Fibroblast of lung (primary cell): Measurements from ENCODE around the gene ICAM2. TPM values are rescaled to one million over a fixed set of nuclear protein-coding genes. Genes with fewer than 3 reads are reported as not detected.

ENCODE experiments used
- DNase-seq, 2 donors: peaks; one replicate each; pipeline versions ENCODE4 v3.0.0 to v3.0.0-alpha.2; 2010; ENCODE audit warnings: low read depth in 2 of 2
- H2AFZ ChIP-seq: 2 replicates; pipeline ENCODE4 v1.5.1; 2012; ENCODE audit warnings: low read length, control low read depth, inconsistent platforms
- H3K27ac ChIP-seq: 2 replicates; pipeline ENCODE4 v1.5.1; 2011; ENCODE audit warnings: low read length, control low read depth; ENCODE audit not compliant: insufficient read depth
- H3K27me3 ChIP-seq: 2 replicates; pipeline ENCODE4 v1.5.1; 2011; ENCODE audit warnings: mild to moderate bottlenecking, low read length; ENCODE audit not compliant: control insufficient read depth, insufficient read depth
- H3K36me3 ChIP-seq: 2 replicates; pipeline ENCODE4 v1.5.1; 2011; ENCODE audit warnings: low read length; ENCODE audit not compliant: control insufficient read depth, insufficient read depth
- H3K4me1 ChIP-seq: 2 replicates; pipeline ENCODE4 v1.5.1; 2011; ENCODE audit warnings: low read length; ENCODE audit not compliant: control insufficient read depth, insufficient read depth; ENCODE audit errors: extremely low read depth
- H3K4me2 ChIP-seq: 2 replicates; pipeline ENCODE4 v1.5.1; 2011; ENCODE audit warnings: low read length, control low read depth; ENCODE audit not compliant: insufficient read depth; ENCODE audit errors: extremely low read depth
- H3K4me3 ChIP-seq, 4 experiments: fragments of 200-600 bp in 1 of 4; sonication (generic) in 1 of 4; replicated peaks in 1 of 4; 2 replicates each; pipeline ENCODE4 v1.5.1; 2011 to 2016; ENCODE audit warnings: low read length in 4 of 4, low read depth in 3 of 4, mild to moderate bottlenecking in 3 of 4, control low read depth in 2 of 4, inconsistent platforms in 1 of 4, mixed read lengths in 1 of 4; ENCODE audit not compliant: insufficient read depth in 1 of 4; ENCODE audit errors: control extremely low read depth in 1 of 4
- H3K79me2 ChIP-seq: 2 replicates; pipeline ENCODE4 v1.5.1; 2012; ENCODE audit warnings: mild to moderate bottlenecking, low read length, inconsistent platforms; ENCODE audit not compliant: control insufficient read depth, insufficient read depth
- H3K9ac ChIP-seq: 2 replicates; pipeline ENCODE4 v1.5.1; 2011; ENCODE audit warnings: mild to moderate bottlenecking, low read length, control low read depth; ENCODE audit not compliant: insufficient read depth
- H3K9me3 ChIP-seq: 2 replicates; pipeline ENCODE4 v1.5.1; 2012; ENCODE audit warnings: low read depth, low read length; ENCODE audit not compliant: control insufficient read depth, insufficient read depth
- H4K20me1 ChIP-seq: 2 replicates; pipeline ENCODE4 v1.5.1; 2011; ENCODE audit warnings: low read length; ENCODE audit not compliant: control insufficient read depth, insufficient read depth; ENCODE audit errors: extremely low read depth
- CTCF ChIP-seq, 2 donors: IDR thresholded peaks in 1 of 2; conservative IDR thresholded peaks in 1 of 2; 1 replicate in 1 of 2; 2 replicates in 1 of 2; pipeline ENCODE4 v1.5.1; 2011 to 2012; ENCODE audit warnings: low read length in 2 of 2, control low read depth in 1 of 2, inconsistent platforms in 1 of 2, low read depth in 1 of 2, mild to moderate bottlenecking in 1 of 2
- EZH2 ChIP-seq: IDR thresholded peaks from 2 replicates; pipeline ENCODE4 v1.5.1; 2012; ENCODE audit warnings: low read length, control low read depth, mild to moderate bottlenecking; ENCODE audit errors: missing control alignments
- polyA plus RNA-seq, 2 donors: library from polyadenylated mRNA; depleted of rRNA in 1 of 2; stranded (reverse) in 1 of 2; unstranded in 1 of 2; fragments of >200 nt; gene quantifications; 2 replicates each; pipeline ENCODE4 v1.2.1, GENCODE V29; 2011 to 2012; ENCODE audit warnings: missing spikeins in 1 of 2
- total RNA-seq: library from RNA; depleted of rRNA; stranded (reverse); fragments of >200 nt; gene quantifications from 2 replicates; pipeline ENCODE4 v1.2.1, GENCODE V29; 2014

Gene ICAM2
- total and polyA plus RNA-seq, 2 donors (not counting 1 experiment from before 2014, with no cell fraction given): 1.1 to 3.5 TPM

GRCh38 chr17:64039106-64039400 is 18.6 kb upstream of the ICAM2 start:
- no peak overlapping the region for H3K4me3 ChIP-seq
- no peak for DNase-seq
- no peak for TF ChIP-seq CTCF (conservative IDR thresholded peaks at IDR 0.05 in 1 of 2, IDR thresholded peaks at IDR 0.05 in 1 of 2; ENCODE audit: low read depth in 1 of 2, low read length in 2 of 2)
- no peak for TF ChIP-seq EZH2

GRCh38 chr17:64038331-64039105 is 18.1 kb upstream of the ICAM2 start:
- Histone ChIP-seq H3K27ac (no peak overlapping the region), H4K20me1 (no peaks in the 10 kb centered on the region), H3K36me3 (no peaks in the 10 kb centered on the region), H3K4me3 (no peak overlapping the region), H3K9ac (no peak overlapping the region), H3K9me3 (no peaks in the 10 kb centered on the region), H2AFZ (no peak overlapping the region), H3K4me2 (no peak overlapping the region), H3K27me3 (no peaks in the 10 kb centered on the region), H3K79me2 (no peaks in the 10 kb centered on the region), H3K4me1 (no peaks in the 10 kb centered on the region)
- DNase-seq: no peak
- TF ChIP-seq EZH2: no peak
- TF ChIP-seq CTCF (conservative IDR thresholded peaks at IDR 0.05 in 1 of 2, IDR thresholded peaks at IDR 0.05 in 1 of 2; ENCODE audit: low read depth in 1 of 2, low read length in 2 of 2): no peak

More at GRCh38 chr17:64039106-64039400, 18.6 kb upstream of the ICAM2 start:
- Histone ChIP-seq H3K9ac (no peak overlapping the region), H3K4me2 (no peak overlapping the region), H3K36me3 (no peaks in the 10 kb centered on the region), H3K9me3 (no peaks in the 10 kb centered on the region), H2AFZ (no peak overlapping the region), H3K27ac (no peak overlapping the region), H4K20me1 (no peaks in the 10 kb centered on the region), H3K79me2 (no peaks in the 10 kb centered on the region), H3K27me3 (no peaks in the 10 kb centered on the region), H3K4me1 (no peaks in the 10 kb centered on the region)

GRCh38 chr17:64037802-64038201 is 17.4 kb upstream of the ICAM2 start:
- Histone ChIP-seq H3K36me3 (no peaks in the 10 kb centered on the region), H3K79me2 (no peaks in the 10 kb centered on the region), H3K9ac (no peak overlapping the region), H3K4me1 (no peaks in the 10 kb centered on the region), H2AFZ (no peak overlapping the region), H3K4me3 (no peak overlapping the region), H3K4me2 (no peak overlapping the region), H3K27ac (no peak overlapping the region), H3K27me3 (no peaks in the 10 kb centered on the region), H3K9me3 (no peaks in the 10 kb centered on the region), H4K20me1 (no peaks in the 10 kb centered on the region)
- no peak for DNase-seq
- TF ChIP-seq EZH2: no peak
- no peak for TF ChIP-seq CTCF (conservative IDR thresholded peaks at IDR 0.05 in 1 of 2, IDR thresholded peaks at IDR 0.05 in 1 of 2; ENCODE audit: low read depth in 1 of 2, low read length in 2 of 2)
